ENCODE measurements around the gene OR10H4.
"Not testable (repeated sequence)": the region's sequence is repeated elsewhere in the genome, so short reads cannot be mapped to it uniquely, and the experiment has no call there.

OR10H4 gene

DNA sequence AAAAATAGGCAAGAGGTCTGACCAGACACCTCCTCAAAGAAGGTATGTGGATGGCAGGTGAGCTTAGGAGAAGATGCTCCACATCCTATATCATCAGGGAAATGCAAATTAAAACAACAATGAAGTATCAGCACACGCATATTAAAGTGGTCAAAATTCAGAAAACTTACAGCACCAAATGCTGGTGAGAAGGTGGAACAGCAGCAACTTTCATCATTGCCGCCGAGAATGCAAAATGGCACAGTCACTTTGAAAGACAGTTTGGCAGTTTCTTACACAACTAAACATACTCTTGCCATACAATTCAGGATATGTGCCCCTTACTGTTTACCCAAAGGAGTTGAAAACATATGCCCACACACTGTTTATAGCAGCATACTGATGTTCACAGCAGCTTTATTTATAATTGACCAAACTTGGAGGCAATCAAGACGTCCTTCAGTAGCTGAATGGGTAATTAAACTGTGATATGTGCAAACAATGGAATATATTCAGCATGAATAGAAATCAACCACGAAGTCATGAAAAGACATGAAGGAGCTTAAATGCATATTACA, 22.5 kb downstream of the OR10H4 start:
- TF ChIP-seq ZC3H10 (CRISPR knock-in tag; IDR thresholded peaks at IDR 0.05) (no peak), TSHZ2 (CRISPR knock-in tag; IDR thresholded peaks at IDR 0.05) (no peak), ARNTL (CRISPR knock-in tag; IDR thresholded peaks at IDR 0.05; ENCODE audit: borderline replicate concordance, low read depth) (no peak)
- no peak for ATAC-seq

- not testable (repeated sequence) for ATAC-seq
Measured at GRCh38 chr19:15972043-15972442, 23.2 kb downstream of the OR10H4 start.

DNA sequence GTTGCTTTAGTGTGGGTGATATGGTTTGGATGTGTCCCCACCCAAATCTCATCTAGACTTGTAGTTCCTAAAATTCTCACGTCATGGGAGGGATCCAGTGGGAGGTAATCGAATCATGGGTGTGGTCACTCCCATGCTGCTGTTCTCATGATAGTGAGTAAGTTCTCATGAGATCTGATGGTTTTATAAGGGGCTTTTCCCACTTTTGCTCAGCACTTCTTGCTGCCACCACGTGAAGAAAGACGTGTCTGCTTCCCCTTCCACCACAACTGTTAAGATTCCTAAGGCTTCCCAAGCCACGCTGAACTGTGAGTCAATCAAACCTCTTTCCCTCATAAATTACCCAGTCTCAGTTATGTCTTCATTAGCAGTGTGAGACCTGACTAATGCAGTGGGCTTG, 26.0 kb downstream of the OR10H4 start:
- TF ChIP-seq CREB5 (CRISPR knock-in tag; IDR thresholded peaks at IDR 0.05; ENCODE audit: low read depth) (no peak), ESRRG (CRISPR knock-in tag; IDR thresholded peaks at IDR 0.05) (no peak), ZNF70 (CRISPR knock-in tag; IDR thresholded peaks at IDR 0.05) (no peak), TOX (CRISPR knock-in tag; IDR thresholded peaks at IDR 0.05; ENCODE audit: borderline replicate concordance) (no peak), CSRNP3 (CRISPR knock-in tag; IDR thresholded peaks at IDR 0.05) (no peak), GLIS3 (CRISPR knock-in tag; IDR thresholded peaks at IDR 0.05) (no peak), TCF4 (CRISPR knock-in tag; IDR thresholded peaks at IDR 0.05; ENCODE audit: borderline replicate concordance) (no peak), OSR1 (CRISPR knock-in tag; IDR thresholded peaks at IDR 0.05) (no peak), RARB (CRISPR knock-in tag; IDR thresholded peaks at IDR 0.05) (no peak), CSDC2 (CRISPR knock-in tag; IDR thresholded peaks at IDR 0.05) (no peak), ZNF8 (CRISPR knock-in tag; IDR thresholded peaks at IDR 0.05) (no peak), POU6F1 (CRISPR knock-in tag; IDR thresholded peaks at IDR 0.05; ENCODE audit: borderline replicate concordance, low read depth) (no peak), ZNF565 (CRISPR knock-in tag; conservative IDR thresholded peaks at IDR 0.05; ENCODE audit: low read depth) (no peak), ISL1 (CRISPR knock-in tag; IDR thresholded peaks at IDR 0.05) (no peak), ZFP30 (CRISPR knock-in tag; IDR thresholded peaks at IDR 0.05) (no peak), ARNTL (CRISPR knock-in tag; IDR thresholded peaks at IDR 0.05; ENCODE audit: borderline replicate concordance, low read depth) (no peak), PATZ1 (CRISPR knock-in tag; IDR thresholded peaks at IDR 0.05; ENCODE audit: borderline replicate concordance) (no peak), TSHZ2 (CRISPR knock-in tag; IDR thresholded peaks at IDR 0.05) (no peak), ZC3H10 (CRISPR knock-in tag; IDR thresholded peaks at IDR 0.05) (no peak)
- no peak for ATAC-seq
